ENCODE measurements around the gene ACP3. TPM values are rescaled to one million over a fixed set of nuclear protein-coding genes. Genes with fewer than 3 reads are reported as not detected.

ACP3 gene
- total RNA-seq: not detected in 2 replicates

GRCh38 chr3:132317229-132317948 lies at the start of gene ACP3:
Gene ACP3, plus strand, starts transcription at chr3:132317407. Its CDS starts 50 bp downstream, at chr3:132317457.

Other genes starting within 250 kb of the ACP3 start
- 66.6 and 93.6 TPM in 2 replicates for gene DNAJC13, start 100.1 kb downstream of the ACP3 start, total RNA-seq